SK-N-SH (cell line): ENCODE results near the gene TRIP10. TPM values are rescaled to one million over a fixed set of nuclear protein-coding genes. Genes with fewer than 3 reads are reported as not detected.
A peak's percentile ranks its signal among the peaks of the same experiment; 100 is the strongest.

Experiments
- CTCF ChIA-PET: fragments of 300-600, 350-600 bp; formaldehyde crosslinking; extraction: SDS; loops from one replicate; lab custom pipeline; 2021; lab: Yijun Ruan, JAX
- POLR2A ChIA-PET: fragments of 350-600 bp; sonication (Branson Sonifier 250); formaldehyde crosslinking; extraction: SDS; loops from one replicate; lab custom pipeline; 2020; ENCODE audit warnings: antibody characterized with exemption, inconsistent platforms; lab: Yijun Ruan, JAX
- DNase-seq: peaks from one replicate; pipeline ENCODE4 v3.0.0; 2012
- H2AFZ ChIP-seq: fragments of 200-600 bp; sonication (generic); 2 replicates; pipeline ENCODE4 v1.8.1; 2016; ENCODE audit warnings: antibody characterized with exemption, mild to moderate bottlenecking, low read depth
- H3F3A ChIP-seq: fragments of 200-600 bp; sonication (generic); replicated peaks from 2 replicates; pipeline ENCODE3; 2016; ENCODE audit warnings: antibody characterized with exemption, mild to moderate bottlenecking; ENCODE audit not compliant: insufficient read depth
- H3K27ac ChIP-seq, 2 experiments: fragments of 200-500 bp in 1 of 2; fragments of 200-600 bp in 1 of 2; sonication (Bioruptor generic) in 1 of 2; sonication (generic), shearing (Covaris generic) in 1 of 2; 2 replicates each; pipeline versions ENCODE4 v1.5.1 to v1.6.1; 2014 to 2016; ENCODE audit warnings: low read depth in 2 of 2, inconsistent platforms in 1 of 2, low read length in 1 of 2, mild to moderate bottlenecking in 1 of 2, mixed read lengths in 1 of 2
- H3K27me3 ChIP-seq: fragments of 200-600 bp; sonication (generic), shearing (Covaris generic); 2 replicates; pipeline ENCODE4 v1.6.1; 2016; ENCODE audit warnings: mixed run types; ENCODE audit not compliant: insufficient read depth
- H3K36me3 ChIP-seq, 2 experiments: fragments of 200-500 bp in 1 of 2; fragments of 200-600 bp in 1 of 2; sonication (Bioruptor generic) in 1 of 2; sonication (generic) in 1 of 2; replicated peaks in 1 of 2; 2 replicates each; pipeline versions ENCODE3 to v1.5.1; 2014 to 2016; ENCODE audit warnings: low read length in 1 of 2, mild to moderate bottlenecking in 1 of 2; ENCODE audit not compliant: insufficient read depth in 2 of 2, control insufficient read depth in 1 of 2
- H3K4me1 ChIP-seq, 2 experiments: fragments of 200-500 bp in 1 of 2; fragments of 200-600 bp in 1 of 2; sonication (Bioruptor generic) in 1 of 2; sonication (generic), shearing (Covaris generic) in 1 of 2; 2 replicates each; pipeline versions ENCODE4 v1.5.1 to v1.6.1; 2014 to 2016; ENCODE audit warnings: low read depth in 1 of 2, low read length in 1 of 2, mixed run types in 1 of 2; ENCODE audit not compliant: insufficient read depth in 2 of 2, control insufficient read depth in 1 of 2
- H3K4me2 ChIP-seq: fragments of 200-600 bp; sonication (generic), shearing (Covaris generic); 2 replicates; pipeline ENCODE4 v1.6.1; 2017; ENCODE audit warnings: mixed run types
- H3K4me3 ChIP-seq, 2 experiments: fragments of 200-500 bp in 1 of 2; fragments of 200-600 bp in 1 of 2; sonication (Bioruptor generic) in 1 of 2; sonication (generic), shearing (Covaris generic) in 1 of 2; 2 replicates each; pipeline versions ENCODE4 v1.5.1 to v1.8.1; 2014 to 2016; ENCODE audit warnings: low read depth in 2 of 2, inconsistent platforms in 1 of 2, low read length in 1 of 2, mild to moderate bottlenecking in 1 of 2, mixed read lengths in 1 of 2, moderate library complexity in 1 of 2
- H3K79me2 ChIP-seq: fragments of 200-600 bp; sonication (generic); 2 replicates; pipeline ENCODE4 v1.8.1; 2017; ENCODE audit warnings: mild to moderate bottlenecking; ENCODE audit not compliant: insufficient read depth
- H3K9ac ChIP-seq: fragments of 200-600 bp; sonication (generic); 2 replicates; pipeline ENCODE4 v1.6.1; 2017; ENCODE audit warnings: mixed run types
- H3K9me2 ChIP-seq: fragments of 200-600 bp; sonication (generic); 2 replicates; pipeline ENCODE4 v1.6.1; 2017; ENCODE audit warnings: mixed run types
- H3K9me3 ChIP-seq: fragments of 200-600 bp; sonication (generic); 2 replicates; pipeline ENCODE4 v1.6.1; 2017; ENCODE audit warnings: mixed run types, mild to moderate bottlenecking, moderate library complexity
- H4K20me1 ChIP-seq: fragments of 200-600 bp; sonication (generic); 2 replicates; pipeline ENCODE4 v1.6.1; 2017; ENCODE audit warnings: mild to moderate bottlenecking, mixed run types; ENCODE audit not compliant: insufficient read depth
- CTCF ChIP-seq: fragments of 200-600 bp; sonication (generic); IDR thresholded peaks from 2 replicates; pipeline ENCODE4 v1.6.1; 2017; ENCODE audit warnings: antibody characterized with exemption, mild to moderate bottlenecking, moderate library complexity
- EP300 ChIP-seq, 2 experiments: IDR thresholded peaks; 2 replicates each; pipeline versions ENCODE4 v1.4.0 to v1.6.1; 2012; ENCODE audit warnings: borderline replicate concordance in 1 of 2, low read depth in 1 of 2, low read length in 1 of 2
- EZH2phosphoT487 ChIP-seq: fragments of 200-600 bp; sonication (generic); IDR thresholded peaks from 2 replicates; pipeline ENCODE4 v1.6.1; 2017; ENCODE audit warnings: low read depth, mixed run types, mild to moderate bottlenecking, antibody characterized with exemption, moderate library complexity, borderline replicate concordance
- FOXJ3 ChIP-seq: sonication (generic); formaldehyde crosslinking; IDR thresholded peaks from 2 replicates; pipeline ENCODE4 v1.5.1; 2020; ENCODE audit warnings: mild to moderate bottlenecking, missing genetic modification reagents
- GABPA ChIP-seq: IDR thresholded peaks from 2 replicates; pipeline ENCODE4 v1.4.0; 2012; ENCODE audit warnings: low read depth, mild to moderate bottlenecking
- MAX ChIP-seq: IDR thresholded peaks from 2 replicates; pipeline ENCODE4 v1.4.0; 2012; ENCODE audit warnings: low read depth
- NFIC ChIP-seq: IDR thresholded peaks from 2 replicates; pipeline ENCODE4 v1.4.0; 2012; ENCODE audit warnings: borderline replicate concordance
- NRF1 ChIP-seq: IDR thresholded peaks from 2 replicates; pipeline ENCODE4 v1.6.1; 2012; ENCODE audit warnings: low read depth, mild to moderate bottlenecking, low read length
- PBX3 ChIP-seq: IDR thresholded peaks from 2 replicates; pipeline ENCODE4; 2012
- RAD21 ChIP-seq: IDR thresholded peaks from 2 replicates; pipeline ENCODE4 v1.6.1; 2012; ENCODE audit warnings: mild to moderate bottlenecking, low read length
- TAF1 ChIP-seq: IDR thresholded peaks from 2 replicates; pipeline ENCODE4 v1.6.1; 2012; ENCODE audit warnings: low read depth, mild to moderate bottlenecking, low read length, moderate library complexity, borderline replicate concordance
- USF1 ChIP-seq: IDR thresholded peaks from 2 replicates; pipeline ENCODE4 v1.4.0; 2012; ENCODE audit warnings: low read depth, borderline replicate concordance
- USF2 ChIP-seq: fragments of 150-350 bp; IDR thresholded peaks from 2 replicates; pipeline ENCODE4 v1.6.1; 2017; ENCODE audit warnings: antibody characterized with exemption, low read length, low read depth, borderline replicate concordance
- WGBS: methylation state at CpG from one replicate; pipeline ENCODE4 v1.1.6; 2017; ENCODE audit warnings: low lambda C conversion rate; 5-methylcytosine and 5-hydroxymethylcytosine counted together
- polyA plus RNA-seq, 3 experiments: library from polyadenylated mRNA; depleted of rRNA; stranded (reverse); fragments of >200 nt; gene quantifications; 2 replicates each; pipeline ENCODE4 v1.2.3, GENCODE V29; 2012

The TRIP10 gene
- polyA plus RNA-seq, 1 of the 3 experiments (the other 2 are of a cell fraction), result 42.9 TPM

- Histone ChIP-seq H3K27me3 (no peaks in the 10 kb centered on the region), H3K9ac (no peak overlapping the region), H3K9me3 (no peaks in the 10 kb centered on the region), H3K9me2 (no peaks in the 10 kb centered on the region), H2AFZ (no peak overlapping the region), H4K20me1 (no peaks in the 10 kb centered on the region), H3K79me2 (peaks cover 11% of the 10 kb centered on the region), H3K4me2 (no peak overlapping the region), H3K4me1 (peaks cover 8% of the 10 kb centered on the region in 2 experiments; a peak in 2 of 4 replicates), H3F3A (no peaks in the 10 kb centered on the region), H3K36me3 (peaks cover 0 to 5% of the 10 kb centered on the region in 2 experiments), H3K27ac (no peak overlapping the region), H3K4me3 (no peak overlapping the region)
- ChIA-PET CTCF (interaction anchor here (0.6 kb wide), 1 partner anchor 188 kb away, joined by 3 read pairs; no protein-coding TSS in a partner anchor), POLR2A (no interaction called here)
- peak; percentile 17 for DNase-seq
- 93% methylated on average over 21 of the region's 30 CpGs for WGBS
- TF ChIP-seq TAF1, result no peak
- no peak for TF ChIP-seq RAD21
- TF ChIP-seq PBX3, result no peak
- no peak for TF ChIP-seq NRF1
- TF ChIP-seq CTCF, result no peak
- no peak for TF ChIP-seq USF2
- TF ChIP-seq USF1, result no peak
- no peak for TF ChIP-seq GABPA
- TF ChIP-seq EZH2phosphoT487, result no peak
- no peak for TF ChIP-seq FOXJ3
- TF ChIP-seq EP300 (IDR thresholded peaks at IDR 0.05; ENCODE audit: borderline replicate concordance in 1 of 2, low read depth in 1 of 2, low read length in 1 of 2), result no peak
- TF ChIP-seq MAX, result no peak
- TF ChIP-seq NFIC, result no peak
- TF ChIP-seq, all 33 proteins: peak for 0
These were observed 8.4 kb upstream of the TRIP10 start for GRCh38 chr19:6730941-6731670.
